Ovary (tissue), 3 donors: ENCODE data around the gene CTLA4.

Experiments
- EP300 ChIP-seq: sonication (generic); formaldehyde crosslinking; IDR thresholded peaks from one replicate; pipeline ENCODE4 v1.6.1; 2017; ENCODE audit warnings: antibody characterized with exemption
- POLR2A ChIP-seq: fragments of 450-650 bp; IDR thresholded peaks from one replicate; pipeline ENCODE4 v1.6.1; 2017; ENCODE audit warnings: antibody characterized with exemption, mild to moderate bottlenecking, moderate library complexity
- TF ChIP-seq, protein P1 (sequence below), 3 donors: fragments of 450-650 bp in 2 of 3; fragments of 200-600 bp in 1 of 3; IDR thresholded peaks; one replicate each; pipeline versions ENCODE4 v1.5.1 to v1.8.0; 2016 to 2022; ENCODE audit warnings: antibody characterized with exemption in 3 of 3, mild to moderate bottlenecking in 1 of 3
- donor health status: DM: no; HTN: no; CAD: no.

DNA sequence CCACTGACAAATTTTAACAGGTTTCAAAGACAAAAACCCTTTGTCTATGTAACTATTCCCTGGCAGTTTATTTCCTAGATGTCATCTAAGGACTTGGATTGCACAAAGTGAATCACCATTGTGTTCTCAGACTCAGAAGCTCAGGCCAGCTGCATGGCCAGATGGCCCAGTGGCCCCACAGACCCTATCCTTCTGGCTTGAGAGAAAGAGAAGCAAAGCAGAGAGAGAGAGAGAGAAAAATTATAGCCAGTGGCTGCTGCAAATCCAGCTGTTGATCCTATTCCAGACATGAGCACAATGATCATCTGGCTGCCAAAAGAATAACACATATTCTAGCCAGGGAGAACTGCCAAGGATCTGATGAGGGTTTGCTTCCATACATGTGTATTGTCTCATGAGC, 25.8 kb downstream of the CTLA4 start:
- TF ChIP-seq, protein P1, sequence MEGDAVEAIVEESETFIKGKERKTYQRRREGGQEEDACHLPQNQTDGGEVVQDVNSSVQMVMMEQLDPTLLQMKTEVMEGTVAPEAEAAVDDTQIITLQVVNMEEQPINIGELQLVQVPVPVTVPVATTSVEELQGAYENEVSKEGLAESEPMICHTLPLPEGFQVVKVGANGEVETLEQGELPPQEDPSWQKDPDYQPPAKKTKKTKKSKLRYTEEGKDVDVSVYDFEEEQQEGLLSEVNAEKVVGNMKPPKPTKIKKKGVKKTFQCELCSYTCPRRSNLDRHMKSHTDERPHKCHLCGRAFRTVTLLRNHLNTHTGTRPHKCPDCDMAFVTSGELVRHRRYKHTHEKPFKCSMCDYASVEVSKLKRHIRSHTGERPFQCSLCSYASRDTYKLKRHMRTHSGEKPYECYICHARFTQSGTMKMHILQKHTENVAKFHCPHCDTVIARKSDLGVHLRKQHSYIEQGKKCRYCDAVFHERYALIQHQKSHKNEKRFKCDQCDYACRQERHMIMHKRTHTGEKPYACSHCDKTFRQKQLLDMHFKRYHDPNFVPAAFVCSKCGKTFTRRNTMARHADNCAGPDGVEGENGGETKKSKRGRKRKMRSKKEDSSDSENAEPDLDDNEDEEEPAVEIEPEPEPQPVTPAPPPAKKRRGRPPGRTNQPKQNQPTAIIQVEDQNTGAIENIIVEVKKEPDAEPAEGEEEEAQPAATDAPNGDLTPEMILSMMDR (IDR thresholded peaks at IDR 0.05): no peak
- TF ChIP-seq POLR2A (no peak), EP300 (no peak)
